KBM-7 (cell line): ENCODE data around the gene PRKRA.

Experiments used
- DNase-seq: peaks from one replicate; pipeline ENCODE4 v3.0.0-alpha.2; 2015
- in situ Hi-C: fragments of 300-500 bp; cut with MboI; formaldehyde crosslinking; loops from 2 replicates; pipeline ENCODE4 v1.14.3; 2020; ENCODE audit warnings: low sequenced_read_pairs, low pct_unique_long_range_greater_than_20kb, mixed read lengths

PRKRA gene

GRCh38 chr2:178385595-178386148 is 65.3 kb downstream of the PRKRA start:
- in situ Hi-C loops: no loop called here
- DNase-seq: no peak

- no peak for DNase-seq
- in situ Hi-C loops: no loop called here
These were observed 67.3 kb downstream of the PRKRA start for GRCh38 chr2:178383718-178384117.
